SK-N-SH treated with all-trans-retinoic acid at 6 μM for 48 hours (cell line): ENCODE data around the gene ATG13.

Source experiments
- ATAC-seq: fragments of 200-7000 bp; cut with Tn5 transposase; 3 replicates; pipeline ENCODE4 v1.9.1; 2020; ENCODE audit warnings: mild to moderate bottlenecking, moderate library complexity
- ARNTL ChIP-seq: fragments of 450-650 bp; formaldehyde crosslinking; IDR thresholded peaks from 2 replicates; pipeline ENCODE4 v1.5.0; 2020; ENCODE audit warnings: low read depth, mild to moderate bottlenecking, moderate library complexity, borderline replicate concordance
- BACH2 ChIP-seq: fragments of 250-450 bp; sonication (Bioruptor Pico); IDR thresholded peaks from 2 replicates; pipeline ENCODE4 v1.9.0; 2021; ENCODE audit warnings: mild to moderate bottlenecking, borderline replicate concordance
- CSDC2 ChIP-seq: fragments of 250-450 bp; sonication (Bioruptor Pico); IDR thresholded peaks from 2 replicates; pipeline ENCODE4 v1.5.0; 2020; ENCODE audit warnings: mild to moderate bottlenecking, moderate library complexity
- ESRRG ChIP-seq: fragments of 250-450 bp; sonication (Bioruptor Pico); IDR thresholded peaks from 2 replicates; pipeline ENCODE4 v1.6.1; 2021; ENCODE audit warnings: mild to moderate bottlenecking
- GLIS3 ChIP-seq: fragments of 250-450 bp; sonication (Bioruptor Pico); IDR thresholded peaks from 2 replicates; pipeline ENCODE4 v1.5.0; 2020; ENCODE audit warnings: mild to moderate bottlenecking, moderate library complexity
- ISL1 ChIP-seq: fragments of 250-450 bp; sonication (Bioruptor Pico); IDR thresholded peaks from 2 replicates; pipeline ENCODE4 v2.1.2; 2022; ENCODE audit warnings: mild to moderate bottlenecking, moderate library complexity
- OSR1 ChIP-seq: fragments of 250-450 bp; sonication (Bioruptor Pico); IDR thresholded peaks from 2 replicates; pipeline ENCODE4 v1.8.0; 2022; ENCODE audit warnings: moderate library complexity, mild to moderate bottlenecking, inconsistent platforms
- PPARA ChIP-seq: fragments of 250-450 bp; sonication (Bioruptor Pico); IDR thresholded peaks from 2 replicates; pipeline ENCODE4 v1.5.0; 2020; ENCODE audit warnings: mild to moderate bottlenecking, borderline replicate concordance
- RARB ChIP-seq: fragments of 250-450 bp; sonication (Bioruptor Pico); IDR thresholded peaks from 2 replicates; pipeline ENCODE4 v1.8.0; 2021; ENCODE audit warnings: mild to moderate bottlenecking, moderate library complexity
- SNAI2 ChIP-seq: fragments of 250-450 bp; sonication (Bioruptor Pico); IDR thresholded peaks from 2 replicates; pipeline ENCODE4 v1.5.0; 2020; ENCODE audit warnings: mild to moderate bottlenecking, moderate library complexity
- TCF4 ChIP-seq: fragments of 250-450 bp; sonication (Bioruptor Pico); IDR thresholded peaks from 2 replicates; pipeline ENCODE4 v1.8.0; 2021; ENCODE audit warnings: mild to moderate bottlenecking, moderate library complexity, borderline replicate concordance
- TOX ChIP-seq: fragments of 250-450 bp; sonication (Bioruptor Pico); IDR thresholded peaks from 2 replicates; pipeline ENCODE4 v1.8.0; 2021; ENCODE audit warnings: mild to moderate bottlenecking, moderate library complexity, borderline replicate concordance
- TSHZ2 ChIP-seq: fragments of 250-450 bp; sonication (Bioruptor Pico); IDR thresholded peaks from 2 replicates; pipeline ENCODE4 v1.5.0; 2020; ENCODE audit warnings: mild to moderate bottlenecking, moderate library complexity
- ZC3H10 ChIP-seq: fragments of 250-450 bp; sonication (Bioruptor Pico); IDR thresholded peaks from 2 replicates; pipeline ENCODE4 v1.5.1; 2021; ENCODE audit warnings: mild to moderate bottlenecking, moderate library complexity
- ZFP30 ChIP-seq: fragments of 450-650 bp; formaldehyde crosslinking; IDR thresholded peaks from 2 replicates; pipeline ENCODE4 v1.5.0; 2022; ENCODE audit warnings: mild to moderate bottlenecking, moderate library complexity
- ZNF565 ChIP-seq: fragments of 450-650 bp; formaldehyde crosslinking; conservative IDR thresholded peaks from 2 replicates; pipeline ENCODE4 v1.5.0; 2020; ENCODE audit warnings: low read depth, mild to moderate bottlenecking, moderate library complexity
- ZNF70 ChIP-seq: fragments of 450-650 bp; formaldehyde crosslinking; IDR thresholded peaks from 2 replicates; pipeline ENCODE4 v1.5.0; 2020; ENCODE audit warnings: mild to moderate bottlenecking, moderate library complexity
- TF ChIP-seq, protein P1 (sequence below): fragments of 250-450 bp; sonication (Bioruptor Pico); IDR thresholded peaks from 2 replicates; pipeline ENCODE4 v1.5.1; 2021; ENCODE audit warnings: mild to moderate bottlenecking, moderate library complexity
- TF ChIP-seq, protein P2 (sequence below): fragments of 250-450 bp; sonication (Bioruptor Pico); IDR thresholded peaks from 2 replicates; pipeline ENCODE4 v1.8.0; 2020; ENCODE audit warnings: mild to moderate bottlenecking, moderate library complexity, borderline replicate concordance

The ATG13 gene

GRCh38 chr11:46574656-46575055 is 42.7 kb upstream of the ATG13 start:
- ATAC-seq, result no peak
- TF ChIP-seq RARB (no peak), TSHZ2 (no peak), ARNTL (CRISPR knock-in tag) (no peak), GLIS3 (CRISPR knock-in tag) (no peak), TOX (CRISPR knock-in tag) (no peak), TCF4 (CRISPR knock-in tag) (no peak), ESRRG (CRISPR knock-in tag) (no peak), CSDC2 (no peak), PPARA (CRISPR knock-in tag) (no peak), ZNF565 (CRISPR knock-in tag) (no peak)
- TF ChIP-seq, protein P1, sequence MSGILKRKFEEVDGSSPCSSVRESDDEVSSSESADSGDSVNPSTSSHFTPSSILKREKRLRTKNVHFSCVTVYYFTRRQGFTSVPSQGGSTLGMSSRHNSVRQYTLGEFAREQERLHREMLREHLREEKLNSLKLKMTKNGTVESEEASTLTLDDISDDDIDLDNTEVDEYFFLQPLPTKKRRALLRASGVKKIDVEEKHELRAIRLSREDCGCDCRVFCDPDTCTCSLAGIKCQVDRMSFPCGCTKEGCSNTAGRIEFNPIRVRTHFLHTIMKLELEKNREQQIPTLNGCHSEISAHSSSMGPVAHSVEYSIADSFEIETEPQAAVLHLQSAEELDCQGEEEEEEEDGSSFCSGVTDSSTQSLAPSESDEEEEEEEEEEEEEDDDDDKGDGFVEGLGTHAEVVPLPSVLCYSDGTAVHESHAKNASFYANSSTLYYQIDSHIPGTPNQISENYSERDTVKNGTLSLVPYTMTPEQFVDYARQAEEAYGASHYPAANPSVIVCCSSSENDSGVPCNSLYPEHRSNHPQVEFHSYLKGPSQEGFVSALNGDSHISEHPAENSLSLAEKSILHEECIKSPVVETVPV (CRISPR knock-in tag), result no peak
- TF ChIP-seq, protein P2, sequence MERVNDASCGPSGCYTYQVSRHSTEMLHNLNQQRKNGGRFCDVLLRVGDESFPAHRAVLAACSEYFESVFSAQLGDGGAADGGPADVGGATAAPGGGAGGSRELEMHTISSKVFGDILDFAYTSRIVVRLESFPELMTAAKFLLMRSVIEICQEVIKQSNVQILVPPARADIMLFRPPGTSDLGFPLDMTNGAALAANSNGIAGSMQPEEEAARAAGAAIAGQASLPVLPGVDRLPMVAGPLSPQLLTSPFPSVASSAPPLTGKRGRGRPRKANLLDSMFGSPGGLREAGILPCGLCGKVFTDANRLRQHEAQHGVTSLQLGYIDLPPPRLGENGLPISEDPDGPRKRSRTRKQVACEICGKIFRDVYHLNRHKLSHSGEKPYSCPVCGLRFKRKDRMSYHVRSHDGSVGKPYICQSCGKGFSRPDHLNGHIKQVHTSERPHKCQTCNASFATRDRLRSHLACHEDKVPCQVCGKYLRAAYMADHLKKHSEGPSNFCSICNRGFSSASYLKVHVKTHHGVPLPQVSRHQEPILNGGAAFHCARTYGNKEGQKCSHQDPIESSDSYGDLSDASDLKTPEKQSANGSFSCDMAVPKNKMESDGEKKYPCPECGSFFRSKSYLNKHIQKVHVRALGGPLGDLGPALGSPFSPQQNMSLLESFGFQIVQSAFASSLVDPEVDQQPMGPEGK, result no peak
- TF ChIP-seq, all 23 proteins: peak for 0

GRCh38 chr11:46577058-46577457 is 40.3 kb upstream of the ATG13 start:
- TF ChIP-seq ZNF70 (CRISPR knock-in tag) (no peak), ESRRG (CRISPR knock-in tag) (no peak), ZFP30 (CRISPR knock-in tag) (no peak), TSHZ2 (no peak), ARNTL (CRISPR knock-in tag) (no peak), ISL1 (CRISPR knock-in tag) (no peak), BACH2 (no peak), ZC3H10 (CRISPR knock-in tag) (no peak), ZNF565 (CRISPR knock-in tag) (no peak), SNAI2 (CRISPR knock-in tag) (no peak), GLIS3 (CRISPR knock-in tag) (no peak), OSR1 (no peak), RARB (no peak)
- TF ChIP-seq, protein P2, result no peak
- TF ChIP-seq, protein P1 (CRISPR knock-in tag), result no peak
- ATAC-seq, result no peak
